A549 treated with RU486 at 1 μM for 4 hours (cell line): Measurements from ENCODE around the gene HS1BP3. TPM values are rescaled to one million over a fixed set of nuclear protein-coding genes. Genes with fewer than 3 reads are reported as not detected.

Experiments
- total RNA-seq: library from RNA; stranded (reverse); fragments of 200-300 nt; extraction: Qiagen RNA extraction; gene quantifications from 5 replicates; pipeline ENCODE4 v1.2.3, GENCODE V29; 2022; ENCODE audit warnings: low read depth

Gene HS1BP3
- 34.0 to 43.2 TPM (median 39.4 TPM) in 5 replicates for total RNA-seq

GRCh38 chr2:20650877-20651730, at the start of gene HS1BP3:
Gene HS1BP3 (minus strand): TSS chr2:20651098. CDS start chr2:20651063, 35 bp downstream.

GRCh38 chr2:20666304-20667150, 15.6 kb upstream of the HS1BP3 start, which contains the start of gene GDF7:
Gene GDF7 (plus strand): TSS chr2:20667144. CDS start chr2:20667240, 96 bp downstream.

Other genes starting within 250 kb of the HS1BP3 start
- 125 to 228 TPM (median 207 TPM) in 5 replicates for gene RHOB, start 204.0 kb downstream of the HS1BP3 start, total RNA-seq
- gene GDF7, start 16.0 kb upstream of the HS1BP3 start, total RNA-seq: 0.03 to 0.06 TPM (median 0.04 TPM) in 5 replicates
- gene LDAH, start 172.0 kb upstream of the HS1BP3 start, total RNA-seq: 15.3 to 19.5 TPM (median 17.5 TPM) in 5 replicates